Measurements from ENCODE around the gene METTL23. TPM values are rescaled to one million over a fixed set of nuclear protein-coding genes. Genes with fewer than 3 reads are reported as not detected.
"Not testable (repeated sequence)": the region's sequence is repeated elsewhere in the genome, so short reads cannot be mapped to it uniquely, and the experiment has no call there.

METTL23 gene
- total RNA-seq, 1 donor from 2014 or later = 34.7 TPM

DNA sequence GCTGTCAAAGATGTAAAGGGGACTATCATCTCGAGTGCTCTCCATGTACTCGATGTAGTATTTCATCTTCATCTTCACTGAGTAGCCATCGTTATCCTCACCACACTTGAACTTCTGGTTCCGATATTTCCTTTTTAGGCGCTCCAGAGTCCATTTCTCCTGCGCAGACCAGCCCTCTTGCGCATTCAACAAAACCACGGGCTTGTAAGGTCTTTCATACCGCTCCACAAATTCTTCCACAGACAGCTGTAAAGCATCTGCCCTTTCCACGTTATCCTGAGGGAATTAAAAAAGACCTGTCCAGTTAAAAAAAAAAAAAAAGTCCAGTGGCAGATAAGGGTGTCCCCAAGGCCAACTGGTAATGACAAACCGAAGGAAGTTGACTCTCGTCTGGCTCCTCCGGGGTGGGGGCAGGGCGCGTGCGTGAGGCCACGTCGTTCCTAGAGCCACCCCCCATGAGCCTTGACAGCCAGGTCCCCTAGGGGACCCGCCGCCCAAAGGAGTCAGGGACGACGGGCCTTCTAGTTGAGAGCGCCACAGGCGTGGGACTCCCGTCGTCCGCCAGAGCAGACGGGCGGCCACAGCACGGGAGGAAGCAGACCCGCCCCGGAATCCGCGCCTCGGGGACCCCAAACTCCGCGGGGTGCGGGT is 934 bp upstream of the METTL23 start:
- peak overlapping the region; percentile 98 for H3K4me3 ChIP-seq (ENCODE audit: low read depth, low read length)
- no peak for DNase-seq (ENCODE audit: low read depth)
- TF ChIP-seq CTCF (conservative IDR thresholded peaks at IDR 0.05; ENCODE audit: low read depth, low read length) = no peak

DNA sequence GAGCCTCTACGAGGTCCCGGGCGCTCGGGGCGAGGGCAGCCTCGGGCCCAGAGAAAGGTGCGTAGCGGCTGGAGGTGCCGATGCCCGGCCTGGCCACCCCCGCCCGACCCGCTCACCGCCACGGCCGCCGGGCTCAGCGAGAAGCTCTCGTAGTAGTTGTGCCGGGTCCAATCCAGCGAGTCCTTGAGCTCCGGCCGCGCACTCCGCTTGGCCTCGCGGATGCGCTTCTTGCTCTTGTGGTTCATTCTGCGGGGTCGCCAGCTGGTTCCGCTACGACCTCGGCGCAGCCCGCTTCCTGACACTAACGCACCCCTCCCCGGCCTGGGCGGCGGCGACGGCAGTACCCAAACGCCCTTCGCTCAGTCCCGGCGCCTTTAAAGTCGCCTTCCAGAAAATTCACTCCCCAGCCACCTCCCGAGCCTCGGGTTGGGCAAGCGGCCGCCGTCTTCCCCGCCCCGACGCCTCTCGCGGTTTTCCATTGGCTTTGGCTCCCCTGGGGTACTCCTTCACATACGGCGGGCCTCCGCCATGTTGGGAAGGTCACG is 336 bp upstream of the METTL23 start, which contains the start of gene JMJD6:
TSS of gene JMJD6 (minus strand) at position 376 of the 545 bp plus-strand sequence. CDS start at position 245, 131 bp downstream.
- peak within 1 kb of the TSS; percentile 98 for H3K4me3 ChIP-seq (ENCODE audit: low read depth, low read length)
- no peak for DNase-seq (ENCODE audit: low read depth)
- no peak for TF ChIP-seq CTCF (conservative IDR thresholded peaks at IDR 0.05; ENCODE audit: low read depth, low read length)

GRCh38 chr17:76727745-76728456 is 1.3 kb downstream of the METTL23 start:
- peak overlapping the region; percentile 98 for H3K4me3 ChIP-seq (ENCODE audit: low read depth, low read length)
- DNase-seq (ENCODE audit: low read depth) = no peak
- TF ChIP-seq CTCF (conservative IDR thresholded peaks at IDR 0.05; ENCODE audit: low read depth, low read length) = no peak

DNA sequence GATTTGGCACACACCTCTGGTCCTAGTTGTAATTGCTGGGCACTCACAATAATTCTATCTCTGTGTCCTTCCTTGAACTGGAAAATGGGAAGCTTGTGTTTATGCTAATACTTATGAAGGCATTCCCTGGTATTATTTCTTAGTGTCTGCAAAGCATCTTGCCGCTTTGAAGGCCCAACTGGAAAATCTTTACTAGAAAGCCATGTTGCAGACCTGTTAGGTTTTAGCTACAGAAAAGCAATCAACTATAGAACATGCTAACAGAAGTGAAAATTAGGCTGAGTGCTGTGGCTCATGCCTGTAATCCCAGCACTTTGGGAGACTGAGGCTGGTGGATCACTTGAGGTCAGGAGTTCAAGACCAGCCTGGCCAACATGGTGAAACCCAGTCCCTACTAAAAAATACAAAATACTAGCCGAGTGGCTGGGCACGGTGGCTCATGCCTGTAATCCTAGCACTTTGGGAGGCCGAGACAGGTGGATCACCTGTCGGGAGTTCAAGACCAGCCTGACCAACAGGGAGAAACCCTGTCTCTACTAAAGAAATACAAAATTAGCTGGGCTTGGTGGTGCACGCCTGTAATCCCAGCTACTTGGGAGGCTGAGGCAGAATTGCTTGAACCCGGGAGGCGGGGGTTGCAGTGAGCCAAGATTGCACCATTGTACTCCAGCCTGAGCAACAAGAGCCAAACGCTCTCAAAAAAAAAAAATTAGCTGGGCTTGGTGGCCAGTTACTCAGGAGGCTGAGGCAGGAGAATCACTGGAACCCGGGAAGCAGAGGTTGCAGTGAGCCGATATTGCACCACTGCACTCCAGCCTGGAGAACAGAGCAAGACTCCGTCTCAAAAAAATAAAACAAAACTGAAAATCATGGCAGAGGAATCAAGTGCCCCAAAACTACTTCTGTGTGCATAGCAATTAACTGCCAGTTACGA is 5.4 kb downstream of the METTL23 start:
- not testable (repeated sequence) for H3K4me3 ChIP-seq (ENCODE audit: low read depth, low read length); DNase-seq (ENCODE audit: low read depth)

DNA sequence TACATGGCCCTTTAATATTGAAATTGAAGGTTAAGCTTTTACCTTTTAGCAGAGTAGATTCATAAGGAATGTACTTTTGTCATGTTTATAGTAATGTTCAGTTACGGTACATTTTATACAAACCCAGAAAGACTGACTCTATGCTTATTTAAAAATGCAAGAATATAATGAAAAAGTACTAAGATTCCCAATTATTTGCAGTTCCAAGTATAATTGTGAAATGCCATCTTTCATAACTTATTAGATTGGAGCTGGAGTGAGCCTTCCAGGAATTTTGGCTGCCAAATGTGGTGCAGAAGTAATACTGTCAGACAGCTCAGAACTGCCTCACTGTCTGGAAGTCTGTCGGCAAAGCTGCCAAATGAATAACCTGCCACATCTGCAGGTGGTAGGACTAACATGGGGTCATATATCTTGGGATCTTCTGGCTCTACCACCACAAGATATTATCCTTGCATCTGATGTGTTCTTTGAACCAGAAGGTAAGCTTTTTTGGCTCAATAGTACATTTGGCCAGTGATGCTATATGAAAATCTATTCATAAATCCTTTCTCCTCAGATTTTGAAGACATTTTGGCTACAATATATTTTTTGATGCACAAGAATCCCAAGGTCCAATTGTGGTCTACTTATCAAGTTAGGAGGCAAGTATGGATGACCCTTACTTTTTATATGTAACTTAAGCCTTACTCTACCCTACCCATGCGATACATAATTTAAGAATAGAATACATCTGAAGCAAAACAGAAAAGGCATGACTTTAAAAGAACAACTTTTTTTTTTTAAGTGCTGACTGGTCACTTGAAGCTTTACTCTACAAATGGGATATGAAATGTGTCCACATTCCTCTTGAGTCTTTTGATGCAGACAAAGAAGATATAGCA is 6.3 kb downstream of the METTL23 start:
- no peak overlapping the region for H3K4me3 ChIP-seq (ENCODE audit: low read depth, low read length)
- DNase-seq (ENCODE audit: low read depth) = no peak
- TF ChIP-seq CTCF (conservative IDR thresholded peaks at IDR 0.05; ENCODE audit: low read depth, low read length) = no peak

GRCh38 chr17:76733618-76733957 is 6.9 kb downstream of the METTL23 start:
- no peak for DNase-seq (ENCODE audit: low read depth)
- H3K4me3 ChIP-seq (ENCODE audit: low read depth, low read length) = no peak overlapping the region
- no peak for TF ChIP-seq CTCF (conservative IDR thresholded peaks at IDR 0.05; ENCODE audit: low read depth, low read length)

Data from epithelial cell of proximal tubule (primary cell).